T-cell (primary cell): ENCODE data around the gene MYH11. TPM values are rescaled to one million over a fixed set of nuclear protein-coding genes. Genes with fewer than 3 reads are reported as not detected.

ENCODE experiments used
- ATAC-seq, 4 experiments: fragments of 200-7000 bp in 3 of 4; fragments of 150-1000 bp in 1 of 4; cut with Tn5 transposase; replicated peaks in 1 of 4; 1 replicate in 3 of 4; 2 replicates in 1 of 4; pipeline ENCODE4 v1.10.0; 2021; ENCODE audit warnings: moderate library complexity in 3 of 4, mild to moderate bottlenecking in 2 of 4, moderate number of reproducible peaks in 1 of 4
- CTCF ChIA-PET, 2 donors: fragments of 300-600 bp; sonication (Branson Sonifier 250); formaldehyde crosslinking; loops; one replicate each; lab custom pipeline; 2022; ENCODE audit warnings: antibody characterized with exemption in 2 of 2; lab: Charles Lee
- POLR2A ChIA-PET, 2 donors: fragments of 300-600 bp; sonication (Branson Sonifier 250); formaldehyde crosslinking; loops; one replicate each; lab custom pipeline; 2022; ENCODE audit warnings: antibody characterized with exemption in 2 of 2; lab: Charles Lee
- DNase-seq, 35 experiments: peaks; one replicate each; pipeline versions ENCODE4 v3.0.0 to v3.0.0-alpha.2; 2013 to 2023
- H3K27ac ChIP-seq: one replicate; pipeline ENCODE4 v1.5.1; 2013; ENCODE audit warnings: low read length
- H3K27me3 ChIP-seq, 2 experiments: replicated peaks in 1 of 2; 1 replicate in 1 of 2; 2 replicates in 1 of 2; pipeline versions ENCODE4 v1.6.1 to v1.7.0; 2013; ENCODE audit warnings: low read length in 1 of 2, mixed read lengths in 1 of 2; ENCODE audit not compliant: control insufficient read depth in 2 of 2, insufficient read depth in 2 of 2; ENCODE audit errors: extremely low read depth in 1 of 2
- H3K36me3 ChIP-seq, 2 donors: 1 replicate in 1 of 2; 2 replicates in 1 of 2; pipeline versions ENCODE4 v1.6.1 to v1.7.0; 2013; ENCODE audit warnings: low read length in 1 of 2; ENCODE audit not compliant: control insufficient read depth in 2 of 2, insufficient read depth in 1 of 2; ENCODE audit errors: extremely low read depth in 1 of 2
- H3K4me1 ChIP-seq, 2 experiments: 1 replicate in 1 of 2; 2 replicates in 1 of 2; pipeline versions ENCODE4 v1.6.1 to v1.7.0; 2013; ENCODE audit warnings: low read length in 2 of 2, mixed read lengths in 1 of 2; ENCODE audit not compliant: insufficient read depth in 2 of 2, control insufficient read depth in 1 of 2; ENCODE audit errors: extremely low read depth in 1 of 2
- H3K4me3 ChIP-seq, 2 donors: 1 replicate in 1 of 2; 2 replicates in 1 of 2; pipeline versions ENCODE4 v1.5.1 to v1.7.0; 2013; ENCODE audit warnings: mild to moderate bottlenecking in 2 of 2, low read length in 1 of 2, moderate library complexity in 1 of 2; ENCODE audit not compliant: control insufficient read depth in 1 of 2; ENCODE audit errors: extremely low read depth in 1 of 2
- H3K9me3 ChIP-seq: 2 replicates; pipeline ENCODE4 v1.7.0; 2013
- H3K27ac Mint-ChIP-seq, 2 donors: one replicate each; pipeline ENCODE4 v1.8.0; 2020 to 2021; ENCODE audit warnings: mild to moderate bottlenecking in 2 of 2, mixed read lengths in 2 of 2
- H3K27me3 Mint-ChIP-seq, 2 donors: one replicate each; pipeline ENCODE4 v1.8.0; 2021 to 2022; ENCODE audit warnings: mixed read lengths in 2 of 2
- H3K36me3 Mint-ChIP-seq: one replicate; pipeline ENCODE4 v1.8.0; 2021; ENCODE audit warnings: mixed read lengths
- H3K4me1 Mint-ChIP-seq, 3 donors: one replicate each; pipeline ENCODE4 v1.8.0; 2020 to 2022; ENCODE audit warnings: mixed read lengths in 3 of 3, mild to moderate bottlenecking in 1 of 3
- H3K4me3 Mint-ChIP-seq, 3 donors: one replicate each; pipeline ENCODE4 v1.8.0; 2020 to 2022; ENCODE audit warnings: mild to moderate bottlenecking in 3 of 3, mixed read lengths in 3 of 3, moderate library complexity in 3 of 3
- H3K9me3 Mint-ChIP-seq, 3 donors: one replicate each; pipeline ENCODE4 v1.8.0; 2020 to 2022; ENCODE audit warnings: mixed read lengths in 3 of 3
- WGBS: methylation state at CpG from one replicate; pipeline ENCODE4 v1.1.5; 2013; ENCODE audit warnings: missing lambda C conversion rate; ENCODE audit not compliant: insufficient coverage; 5-methylcytosine and 5-hydroxymethylcytosine counted together
- total RNA-seq, 35 experiments: library from RNA in 6 of 35; stranded (reverse) in 6 of 35; fragments of 120-200 nt in 1 of 35; gene quantifications; one replicate each; pipeline versions ENCODE4 v1.2.1 to v1.2.4 and lab custom pipeline; 2013 to 2026

MYH11 gene
- total RNA-seq, 5 donors from 2014 or later (not counting 1 experiment from before 2014, with no cell fraction given) = 0.56 to 0.93 (median 0.66) TPM; not detected in 2

DNA sequence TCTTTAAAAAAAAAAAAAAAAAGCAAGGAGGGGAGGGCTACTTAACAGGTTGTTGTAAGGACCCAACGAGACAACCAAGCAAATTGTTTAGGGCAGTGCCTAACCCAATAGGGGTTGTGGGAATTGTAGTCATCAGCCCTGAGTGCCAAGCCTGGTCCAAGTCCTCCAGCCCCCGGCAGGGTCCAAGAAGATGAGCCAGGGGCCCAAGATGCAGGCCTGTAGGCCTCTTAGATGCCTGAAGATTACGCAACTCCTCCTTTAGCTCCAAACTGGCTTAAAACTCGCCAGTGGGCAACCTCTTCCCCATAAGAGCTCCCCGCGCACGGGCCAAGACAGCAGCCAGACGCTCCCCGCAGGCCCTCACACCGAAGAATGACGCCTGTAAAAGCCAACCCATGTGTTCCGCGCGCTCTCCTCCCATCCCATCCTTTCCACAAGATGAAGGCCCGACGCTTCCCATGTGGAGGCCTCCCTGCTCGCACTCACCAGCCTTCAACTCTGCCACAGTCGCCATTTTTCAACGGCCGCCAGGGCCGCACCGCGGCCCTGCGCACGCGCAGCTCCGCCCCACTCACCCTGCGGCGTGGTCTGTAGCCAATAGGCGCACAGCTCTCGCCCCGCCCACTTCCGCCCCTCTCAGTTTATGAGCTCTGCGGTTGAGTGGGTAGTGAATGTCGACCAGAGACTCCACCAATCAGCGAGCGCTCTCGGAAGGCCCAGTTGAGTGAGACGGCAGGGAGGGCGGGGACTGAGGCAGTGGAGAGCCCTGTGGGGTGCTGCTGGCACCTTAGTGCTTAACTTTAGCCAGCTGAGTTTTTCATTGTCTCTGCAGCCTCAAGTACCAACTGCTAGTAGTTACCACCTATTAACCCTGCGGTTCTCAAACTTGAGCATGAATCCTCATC lies 31.5 kb upstream of the MYH11 start, which contains the start of gene CEP20:
Gene CEP20, minus strand, starts transcription at position 532 of the 905 bp plus-strand sequence. Its CDS starts 18 bp downstream, at position 514.
- DNase-seq (peak; percentile 98 to 100 (median 99)), ATAC-seq (peak; percentile 98 to 100 (median 98))
- Histone ChIP-seq H3K36me3 (peaks cover 0 to 6% of the 10 kb centered on the region in 2 donors), H3K27me3 (no peaks in the 10 kb centered on the region), H3K27ac (peak within 1 kb of the TSS; percentile 80), H3K4me1 (peaks cover 15 to 27% of the 10 kb centered on the region in 2 experiments), H3K4me3 (peak within 1 kb of the TSS; percentile 93 to 98), H3K9me3 (no peaks in the 10 kb centered on the region)
- ChIA-PET CTCF (interaction anchor here (0.5 to 1.5 kb wide), 14 partner anchors 12 to 926 kb away, joined by 3 to 7 read pairs (median 5); partner anchors contain the start of gene MARF1 (in 1 of the 2)), POLR2A (interaction anchor here (0.5 to 1.3 kb wide), 7 partner anchors 10 to 913 kb away, joined by 3 to 9 read pairs (median 4); partner anchors contain the start of gene PDXDC1 (in 1 of the 2))
- H3K27me3 Mint-ChIP-seq = no peaks in the 10 kb centered on the region
- H3K9me3 Mint-ChIP-seq = no peaks in the 10 kb centered on the region
- WGBS = under 1% methylated on average over 36 of the region's 41 CpGs
- peak within 1 kb of the TSS; percentile 96 to 99 for H3K27ac Mint-ChIP-seq
- H3K36me3 Mint-ChIP-seq = peaks cover 16% of the 10 kb centered on the region
- H3K4me1 Mint-ChIP-seq = peaks cover 32 to 39% (median 38%) of the 10 kb centered on the region in 3 donors
- H3K4me3 Mint-ChIP-seq = peak within 1 kb of the TSS; percentile 99 to 100 (median 100)

DNA sequence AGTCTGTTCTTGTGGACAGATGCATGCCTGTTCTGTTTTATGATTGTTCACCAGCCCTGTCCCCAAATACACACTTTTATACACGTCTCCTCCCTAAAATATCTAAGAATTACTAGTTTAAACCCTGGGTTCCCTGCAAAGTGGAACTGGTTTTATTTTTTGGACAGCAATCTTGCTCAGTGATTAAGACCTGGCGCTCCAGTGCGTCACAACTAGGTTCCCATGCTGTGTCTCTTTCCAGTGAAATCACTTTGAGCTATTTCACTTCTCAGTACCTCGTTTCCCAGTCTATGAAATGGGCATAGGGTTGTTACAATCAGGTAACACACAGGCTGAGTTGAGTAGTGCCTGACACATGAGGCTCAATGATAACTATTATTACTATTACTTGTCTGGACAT lies 30.5 kb upstream of the MYH11 start:
- Histone ChIP-seq H3K4me3 (peak overlapping the region; percentile 93 to 98), H3K27me3 (no peaks in the 10 kb centered on the region), H3K4me1 (peaks cover 15 to 27% of the 10 kb centered on the region in 2 experiments), H3K27ac (no peak overlapping the region), H3K36me3 (peaks cover 0 to 14% of the 10 kb centered on the region in 2 donors), H3K9me3 (no peaks in the 10 kb centered on the region)
- 93% methylated on average over 3 of the region's 4 CpGs for WGBS
- DNase-seq = no peak
- ChIA-PET POLR2A (no interaction called here), CTCF (interaction anchor here (0.7 to 0.9 kb wide), 4 partner anchors 138 to 323 kb away, joined by 3 to 7 read pairs (median 4); no protein-coding TSS in a partner anchor)
- Mint-ChIP-seq H3K27ac (peak overlapping the region in 1 of 2 donors; percentile 99), H3K9me3 (no peaks in the 10 kb centered on the region), H3K4me3 (peak overlapping the region; percentile 99 to 100 (median 100)), H3K4me1 (peaks cover 32 to 39% (median 38%) of the 10 kb centered on the region in 3 donors), H3K36me3 (peaks cover 21% of the 10 kb centered on the region), H3K27me3 (no peaks in the 10 kb centered on the region)
- no peak for ATAC-seq

DNA sequence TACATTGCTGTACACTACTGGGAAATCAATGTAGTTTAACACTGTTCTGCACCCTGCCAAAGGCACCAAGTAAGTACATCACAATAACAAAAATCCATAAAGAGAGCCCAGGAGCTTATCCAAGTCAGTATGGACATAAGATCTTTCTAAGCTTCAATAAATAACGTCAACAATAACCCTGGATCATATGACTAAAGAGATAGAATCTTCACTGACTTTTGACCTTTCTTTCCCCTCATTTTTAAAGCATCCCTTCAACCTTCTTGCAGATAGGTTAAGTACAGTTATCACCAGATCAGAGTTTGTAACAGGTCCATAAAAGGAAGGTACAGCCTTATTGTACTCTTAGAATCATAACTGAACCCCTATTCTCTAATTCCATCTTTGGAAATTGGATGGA lies 29.2 kb upstream of the MYH11 start:
- 60% methylated on average over 1 of the region's 1 CpG for WGBS
- DNase-seq (no peak), ATAC-seq (no peak)
- CTCF ChIA-PET = interaction anchor here in 1 of 2 donors (0.6 kb wide), 2 partner anchors 208 to 1049 kb away, joined by 4 to 8 read pairs; no protein-coding TSS in a partner anchor
- POLR2A ChIA-PET = interaction anchor here (0.5 to 0.7 kb wide), 2 partner anchors 12 to 70 kb away, joined by 3 to 4 read pairs; no protein-coding TSS in a partner anchor
- peaks cover 15 to 27% of the 10 kb centered on the region in 2 experiments for H3K4me1 ChIP-seq
- H3K4me3 Mint-ChIP-seq = peak overlapping the region; percentile 21 to 63 (median 53)
- no peak overlapping the region for H3K27ac Mint-ChIP-seq
- H3K27ac ChIP-seq = no peak overlapping the region
- no peak overlapping the region for H3K4me3 ChIP-seq
- H3K27me3 ChIP-seq = no peaks in the 10 kb centered on the region
- H3K27me3 Mint-ChIP-seq = no peaks in the 10 kb centered on the region
- H3K9me3 ChIP-seq = no peaks in the 10 kb centered on the region
- H3K9me3 Mint-ChIP-seq = no peaks in the 10 kb centered on the region
- peaks cover 32 to 40% (median 38%) of the 10 kb centered on the region in 3 donors for H3K4me1 Mint-ChIP-seq
- H3K36me3 ChIP-seq = peaks cover 6 to 24% of the 10 kb centered on the region in 2 donors
- H3K36me3 Mint-ChIP-seq = peaks cover 24% of the 10 kb centered on the region

DNA sequence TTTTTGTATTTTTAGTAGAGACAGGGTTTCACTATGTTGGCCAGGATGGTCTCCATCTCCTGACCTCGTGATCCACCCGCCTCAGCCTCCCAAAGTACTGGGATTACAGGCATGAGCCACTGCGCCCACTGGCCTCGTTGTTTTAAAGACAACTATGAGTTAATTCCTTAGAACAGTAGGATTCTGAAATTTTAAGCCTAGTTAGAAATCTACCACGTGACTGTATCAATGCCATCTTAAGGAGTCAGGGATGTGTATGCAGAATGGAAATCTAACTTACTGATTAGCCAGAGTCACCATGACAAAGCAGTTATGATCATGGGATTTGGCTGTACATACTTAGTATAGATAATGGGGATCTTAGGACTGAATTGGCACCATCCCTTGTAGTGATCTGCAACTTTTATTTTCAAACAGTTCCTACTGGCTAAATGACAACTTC lies 28.8 kb upstream of the MYH11 start:
- no CpG with 5 or more reads among the region's 5 CpGs for WGBS
- no peak for DNase-seq
- Mint-ChIP-seq H3K27ac (no peak overlapping the region), H3K36me3 (peaks cover 24% of the 10 kb centered on the region), H3K9me3 (no peaks in the 10 kb centered on the region), H3K27me3 (no peaks in the 10 kb centered on the region), H3K4me1 (peaks cover 32 to 40% (median 38%) of the 10 kb centered on the region in 3 donors), H3K4me3 (peak overlapping the region in 1 of 3 donors; percentile 53)
- Histone ChIP-seq H3K27ac (no peak overlapping the region), H3K4me1 (peaks cover 15 to 27% of the 10 kb centered on the region in 2 experiments), H3K4me3 (no peak overlapping the region), H3K9me3 (no peaks in the 10 kb centered on the region), H3K27me3 (no peaks in the 10 kb centered on the region), H3K36me3 (peaks cover 6 to 29% of the 10 kb centered on the region in 2 donors)
- ChIA-PET CTCF (no interaction called here), POLR2A (interaction anchor here in 1 of 2 donors (0.5 kb wide), 1 partner anchor 11 kb away, joined by 3 read pairs; no protein-coding TSS in a partner anchor)
- ATAC-seq = no peak

GRCh38 chr16:15882563-15882962 lies 25.7 kb upstream of the MYH11 start:
- H3K36me3 ChIP-seq = peaks cover 6 to 46% of the 10 kb centered on the region in 2 donors
- Mint-ChIP-seq H3K4me3 (no peak overlapping the region), H3K27ac (no peak overlapping the region)

More at GRCh38 chr16:15882563-15882962, 25.7 kb upstream of the MYH11 start:
- Mint-ChIP-seq H3K9me3 (no peaks in the 10 kb centered on the region), H3K4me1 (peaks cover 23 to 32% (median 28%) of the 10 kb centered on the region in 3 donors), H3K36me3 (peaks cover 34% of the 10 kb centered on the region), H3K27me3 (no peaks in the 10 kb centered on the region)
- ATAC-seq (no peak), DNase-seq (no peak)
- no peak overlapping the region for H3K27ac ChIP-seq
- POLR2A ChIA-PET = no interaction called here
- CTCF ChIA-PET = no interaction called here
- no CpG with 5 or more reads among the region's 3 CpGs for WGBS
- H3K9me3 ChIP-seq = no peaks in the 10 kb centered on the region
- no peaks in the 10 kb centered on the region for H3K27me3 ChIP-seq
- no peak overlapping the region for H3K4me3 ChIP-seq
- peaks cover 7 to 12% of the 10 kb centered on the region in 2 experiments for H3K4me1 ChIP-seq
